H9 (cell line): ENCODE measurements around the gene KLHL3. TPM values are rescaled to one million over a fixed set of nuclear protein-coding genes. Genes with fewer than 3 reads are reported as not detected.

ENCODE experiments used
- DNase-seq: peaks from one replicate; pipeline ENCODE4 v3.0.0-alpha.2; 2017
- H2AFZ ChIP-seq: one replicate; pipeline ENCODE4 v1.6.1; 2013; ENCODE audit warnings: mild to moderate bottlenecking, low read length, control low read depth, moderate library complexity
- H2AK5ac ChIP-seq: 2 replicates; pipeline ENCODE4 v1.6.1; 2013; ENCODE audit warnings: low read length, control low read depth, mixed read lengths; ENCODE audit not compliant: insufficient read length
- H2BK120ac ChIP-seq: one replicate; pipeline ENCODE4 v1.6.1; 2013; ENCODE audit warnings: low read depth, mild to moderate bottlenecking, low read length, control low read depth, inconsistent platforms; ENCODE audit not compliant: poor library complexity, severe bottlenecking
- H2BK12ac ChIP-seq: 2 replicates; pipeline ENCODE4 v1.6.1; 2013; ENCODE audit warnings: low read length, control low read depth, mixed read lengths, low read depth; ENCODE audit not compliant: insufficient read length
- H2BK15ac ChIP-seq: 2 replicates; pipeline ENCODE4 v1.6.1; 2013; ENCODE audit warnings: low read depth, low read length, control low read depth
- H2BK20ac ChIP-seq: one replicate; pipeline ENCODE4 v1.6.1; 2013; ENCODE audit warnings: low read depth, mild to moderate bottlenecking, low read length, control low read depth, inconsistent platforms; ENCODE audit not compliant: poor library complexity, severe bottlenecking
- H2BK5ac ChIP-seq: 2 replicates; pipeline ENCODE4 v1.6.1; 2013; ENCODE audit warnings: low read length, control low read depth, mixed read lengths; ENCODE audit not compliant: insufficient read length
- H3K14ac ChIP-seq: 2 replicates; pipeline ENCODE4 v1.6.1; 2013; ENCODE audit warnings: low read length, control low read depth; ENCODE audit not compliant: insufficient read depth
- H3K18ac ChIP-seq: 2 replicates; pipeline ENCODE4 v1.6.1; 2013; ENCODE audit warnings: low read depth, mild to moderate bottlenecking, mixed read lengths, low read length, control low read depth; ENCODE audit not compliant: insufficient read length
- H3K23ac ChIP-seq: 2 replicates; pipeline ENCODE4 v1.6.1; 2013; ENCODE audit warnings: low read length, control low read depth, mixed read lengths, low read depth; ENCODE audit not compliant: insufficient read length
- H3K23me2 ChIP-seq: 2 replicates; pipeline ENCODE4 v1.6.1; 2013; ENCODE audit warnings: low read depth, mild to moderate bottlenecking, mixed read lengths, low read length, control low read depth; ENCODE audit not compliant: insufficient read length, poor library complexity, severe bottlenecking
- H3K27ac ChIP-seq: 2 replicates; pipeline ENCODE4 v1.5.1; 2013; ENCODE audit warnings: low read length, control low read depth, mixed read lengths, low read depth; ENCODE audit not compliant: insufficient read length
- H3K27me3 ChIP-seq: 2 replicates; pipeline ENCODE4 v1.6.1; 2013; ENCODE audit warnings: low read length, control low read depth, inconsistent platforms; ENCODE audit not compliant: insufficient read depth
- H3K4ac ChIP-seq: 2 replicates; pipeline ENCODE4 v1.6.1; 2013; ENCODE audit warnings: low read depth, mild to moderate bottlenecking, control low read depth, inconsistent platforms, low read length, moderate library complexity
- H3K4me1 ChIP-seq: 2 replicates; pipeline ENCODE4 v1.6.1; 2013; ENCODE audit warnings: low read length, control low read depth, inconsistent platforms; ENCODE audit not compliant: insufficient read depth
- H3K4me2 ChIP-seq: 2 replicates; pipeline ENCODE4 v1.6.1; 2013; ENCODE audit warnings: low read length, control low read depth, mixed read lengths; ENCODE audit not compliant: insufficient read length, insufficient read depth
- H3K56ac ChIP-seq: 2 replicates; pipeline ENCODE4 v1.6.1; 2013; ENCODE audit warnings: low read depth, mild to moderate bottlenecking, mixed read lengths, low read length, control low read depth; ENCODE audit not compliant: insufficient read length
- H3K79me1 ChIP-seq: 2 replicates; pipeline ENCODE4 v1.6.1; 2013; ENCODE audit warnings: low read depth, mild to moderate bottlenecking, moderate library complexity, low read length, control low read depth, inconsistent platforms; ENCODE audit not compliant: insufficient read depth, poor library complexity, severe bottlenecking
- H3K79me2 ChIP-seq: 2 replicates; pipeline ENCODE4 v1.6.1; 2013; ENCODE audit warnings: low read length, control low read depth, inconsistent platforms; ENCODE audit not compliant: insufficient read depth
- H3K9ac ChIP-seq: 2 replicates; pipeline ENCODE4 v1.6.1; 2013; ENCODE audit warnings: low read length, control low read depth, mixed read lengths; ENCODE audit not compliant: insufficient read length; ENCODE audit errors: extremely low read depth
- H3K9me3 ChIP-seq: one replicate; pipeline ENCODE4 v1.6.1; 2013; ENCODE audit warnings: low read depth, low read length, inconsistent platforms; ENCODE audit not compliant: control insufficient read depth
- H3T11ph ChIP-seq: one replicate; pipeline ENCODE4 v1.6.1; 2013; ENCODE audit warnings: mild to moderate bottlenecking, low read length, control low read depth, inconsistent platforms
- H4K20me1 ChIP-seq: one replicate; pipeline ENCODE4 v1.6.1; 2013; ENCODE audit not compliant: control insufficient read depth, insufficient read length, insufficient read depth
- H4K5ac ChIP-seq: 2 replicates; pipeline ENCODE4 v1.6.1; 2013; ENCODE audit warnings: low read depth, mild to moderate bottlenecking, mixed read lengths, low read length, control low read depth; ENCODE audit not compliant: insufficient read length
- H4K8ac ChIP-seq: replicated peaks from 2 replicates; pipeline ENCODE4 v1.6.1; 2013; ENCODE audit warnings: low read length, control low read depth, mixed read lengths, low read depth; ENCODE audit not compliant: insufficient read length
- H4K91ac ChIP-seq: 2 replicates; pipeline ENCODE4 v1.6.1; 2013; ENCODE audit warnings: low read depth, mild to moderate bottlenecking, moderate library complexity, mixed read lengths, low read length, control low read depth; ENCODE audit not compliant: insufficient read length
- H3K27ac Mint-ChIP-seq, 3 experiments: 2 replicates in 2 of 3; 3 replicates in 1 of 3; pipeline ENCODE4 v1.8.0; 2020 to 2021; ENCODE audit warnings: mixed read lengths in 3 of 3, mild to moderate bottlenecking in 1 of 3, moderate library complexity in 1 of 3
- H3K27me3 Mint-ChIP-seq: 2 replicates; pipeline ENCODE4 v1.8.0; 2021; ENCODE audit warnings: low read depth, mild to moderate bottlenecking, moderate library complexity, mixed read lengths
- H3K36me3 Mint-ChIP-seq, 3 experiments: 2 replicates in 2 of 3; 3 replicates in 1 of 3; pipeline ENCODE4 v1.8.0; 2020 to 2021; ENCODE audit warnings: low read depth in 3 of 3, mixed read lengths in 3 of 3; ENCODE audit not compliant: insufficient read depth in 1 of 3
- H3K4me1 Mint-ChIP-seq, 2 experiments: 2 replicates each; pipeline ENCODE4 v1.8.0; 2020; ENCODE audit warnings: mixed read lengths in 2 of 2
- H3K4me3 Mint-ChIP-seq, 2 experiments: 2 replicates in 1 of 2; 3 replicates in 1 of 2; pipeline ENCODE4 v1.8.0; 2020 to 2021; ENCODE audit warnings: mild to moderate bottlenecking in 2 of 2, mixed read lengths in 2 of 2, moderate library complexity in 1 of 2
- H3K9me3 Mint-ChIP-seq, 2 experiments: 2 replicates in 1 of 2; 3 replicates in 1 of 2; pipeline ENCODE4 v1.8.0; 2020; ENCODE audit warnings: mild to moderate bottlenecking in 2 of 2, mixed read lengths in 2 of 2, moderate library complexity in 1 of 2
- CTCF ChIP-seq: fragments of 200-600 bp; sonication (generic); conservative IDR thresholded peaks from 3 replicates; pipeline ENCODE4 v1.8.0; 2021; ENCODE audit warnings: antibody characterized with exemption, mild to moderate bottlenecking
- WGBS: extraction: QIAGEN DNeasy Blood & Tissue Kit; methylation state at CpG from one replicate; pipeline ENCODE4 v1.1.7; 2013; ENCODE audit warnings: missing lambda C conversion rate, low lambda C conversion rate, mixed read lengths; ENCODE audit not compliant: insufficient read length; ENCODE audit errors: extremely low coverage; 5-methylcytosine and 5-hydroxymethylcytosine counted together
- total RNA-seq: library from RNA; stranded (reverse); gene quantifications from 2 replicates; pipeline ENCODE4 v1.2.1, GENCODE V29; 2021

KLHL3 gene
- total RNA-seq, 1 experiment from 2014 or later = 12.8 TPM

GRCh38 chr5:137602721-137603273 is 133.1 kb downstream of the KLHL3 start:
- Histone ChIP-seq H3K27me3 (no peaks in the 10 kb centered on the region), H3K27ac (no peak overlapping the region), H3K4ac (no peak overlapping the region), H2BK120ac (no peak overlapping the region), H3K23ac (no peak overlapping the region), H3K4me2 (no peak overlapping the region), H4K20me1 (no peaks in the 10 kb centered on the region), H3K23me2 (no peaks in the 10 kb centered on the region), H3K56ac (no peak overlapping the region), H3K4me1 (no peaks in the 10 kb centered on the region), H2BK12ac (no peak overlapping the region), H2BK15ac (no peak overlapping the region), H2AK5ac (no peak overlapping the region), H3T11ph (no peak overlapping the region), H3K79me2 (no peaks in the 10 kb centered on the region), H4K8ac (no peak overlapping the region), H2AFZ (no peak overlapping the region), H3K9me3 (no peaks in the 10 kb centered on the region), H3K79me1 (no peaks in the 10 kb centered on the region), H3K18ac (no peak overlapping the region), H3K9ac (no peak overlapping the region), H2BK20ac (no peak overlapping the region), H4K5ac (no peak overlapping the region), H4K91ac (no peak overlapping the region), H3K14ac (no peak overlapping the region), H2BK5ac (no peak overlapping the region)
- peaks cover 14% of the 10 kb centered on the region for H3K27me3 Mint-ChIP-seq
- H3K9me3 Mint-ChIP-seq = no peaks in the 10 kb centered on the region; a peak in 1 of 5 replicates
- no peak overlapping the region for H3K4me3 Mint-ChIP-seq
- TF ChIP-seq CTCF = no peak
- no peak for DNase-seq
- no CpG with 5 or more reads among the region's 3 CpGs for WGBS
- no peak overlapping the region; a peak in 1 of 7 replicates for H3K27ac Mint-ChIP-seq
- H3K4me1 Mint-ChIP-seq = peaks cover 12 to 14% of the 10 kb centered on the region in 2 experiments
- H3K36me3 Mint-ChIP-seq = no peaks in the 10 kb centered on the region
